Measurements from ENCODE around the gene CLEC18C.
"Not testable (repeated sequence)": the region's sequence is repeated elsewhere in the genome, so short reads cannot be mapped to it uniquely, and the experiment has no call there.

GRCh38 chr16:70142739-70143138, 30.8 kb upstream of the CLEC18C start:
- not testable (repeated sequence) for TF ChIP-seq EZH2 (IDR thresholded peaks at IDR 0.05); CTCF (IDR thresholded peaks at IDR 0.05 in 2 of 3, conservative IDR thresholded peaks at IDR 0.05 in 1 of 3; ENCODE audit: borderline replicate concordance in 1 of 3, insufficient read depth in 1 of 3, low read depth in 2 of 3, low read length in 2 of 3); REST (IDR thresholded peaks at IDR 0.05; ENCODE audit: low read depth); POLR2AphosphoS5 (IDR thresholded peaks at IDR 0.05; ENCODE audit: low read depth, low read length); SIN3A (IDR thresholded peaks at IDR 0.05; ENCODE audit: low read depth); POLR2A (IDR thresholded peaks at IDR 0.05; ENCODE audit: borderline replicate concordance, extremely low read depth, insufficient read depth, insufficient read length); MAX (IDR thresholded peaks at IDR 0.05); EZH2phosphoT487 (IDR thresholded peaks at IDR 0.05; ENCODE audit: borderline replicate concordance); ATF3 (IDR thresholded peaks at IDR 0.05); RAD21 (IDR thresholded peaks at IDR 0.05; ENCODE audit: low read depth); YY1 (IDR thresholded peaks at IDR 0.05; ENCODE audit: extremely low read depth, insufficient replicate concordance, low read depth, low read length); SP1 (IDR thresholded peaks at IDR 0.05; ENCODE audit: low read depth); FOSL1 (IDR thresholded peaks at IDR 0.05; ENCODE audit: low read depth); ZFX (IDR thresholded peaks at IDR 0.05)
